Type B pancreatic cell (in vitro differentiated cells): Measurements from ENCODE around the gene EIPR1. TPM values are rescaled to one million over a fixed set of nuclear protein-coding genes. Genes with fewer than 3 reads are reported as not detected.

Experiments used
- DNase-seq: peaks from one replicate; pipeline ENCODE4 v3.0.0; 2021; ENCODE audit warnings: mixed read lengths; ENCODE audit not compliant: unreplicated experiment; ENCODE audit errors: extremely low spot score
- H3K27ac Mint-ChIP-seq: 2 replicates; pipeline ENCODE4 v1.8.0; 2021; ENCODE audit warnings: mild to moderate bottlenecking, mixed read lengths
- H3K27me3 Mint-ChIP-seq: 2 replicates; pipeline ENCODE4 v1.8.0; 2021; ENCODE audit warnings: mixed read lengths
- H3K36me3 Mint-ChIP-seq: 2 replicates; pipeline ENCODE4 v1.8.0; 2021; ENCODE audit warnings: mixed read lengths
- H3K4me1 Mint-ChIP-seq: one replicate; pipeline ENCODE4 v1.8.0; 2021; ENCODE audit warnings: mixed read lengths; ENCODE audit not compliant: unreplicated experiment
- H3K4me3 Mint-ChIP-seq: 2 replicates; pipeline ENCODE4 v1.8.0; 2021; ENCODE audit warnings: mild to moderate bottlenecking, mixed read lengths
- H3K9me3 Mint-ChIP-seq: 2 replicates; pipeline ENCODE4 v1.8.0; 2021; ENCODE audit warnings: mixed read lengths
- total RNA-seq: library from RNA; stranded (reverse); gene quantifications from 2 replicates; pipeline ENCODE4 v1.2.1, GENCODE V29; 2021; ENCODE audit warnings: low replicate concordance
- TF ChIP-seq, protein P1 (sequence below): fragments of 200-600 bp; sonication (generic); conservative IDR thresholded peaks from 2 replicates; pipeline ENCODE4 v1.5.0; 2021; ENCODE audit warnings: antibody characterized with exemption, mild to moderate bottlenecking

EIPR1 gene
- total RNA-seq, 1 donor from 2014 or later: 24.9 TPM

DNA sequence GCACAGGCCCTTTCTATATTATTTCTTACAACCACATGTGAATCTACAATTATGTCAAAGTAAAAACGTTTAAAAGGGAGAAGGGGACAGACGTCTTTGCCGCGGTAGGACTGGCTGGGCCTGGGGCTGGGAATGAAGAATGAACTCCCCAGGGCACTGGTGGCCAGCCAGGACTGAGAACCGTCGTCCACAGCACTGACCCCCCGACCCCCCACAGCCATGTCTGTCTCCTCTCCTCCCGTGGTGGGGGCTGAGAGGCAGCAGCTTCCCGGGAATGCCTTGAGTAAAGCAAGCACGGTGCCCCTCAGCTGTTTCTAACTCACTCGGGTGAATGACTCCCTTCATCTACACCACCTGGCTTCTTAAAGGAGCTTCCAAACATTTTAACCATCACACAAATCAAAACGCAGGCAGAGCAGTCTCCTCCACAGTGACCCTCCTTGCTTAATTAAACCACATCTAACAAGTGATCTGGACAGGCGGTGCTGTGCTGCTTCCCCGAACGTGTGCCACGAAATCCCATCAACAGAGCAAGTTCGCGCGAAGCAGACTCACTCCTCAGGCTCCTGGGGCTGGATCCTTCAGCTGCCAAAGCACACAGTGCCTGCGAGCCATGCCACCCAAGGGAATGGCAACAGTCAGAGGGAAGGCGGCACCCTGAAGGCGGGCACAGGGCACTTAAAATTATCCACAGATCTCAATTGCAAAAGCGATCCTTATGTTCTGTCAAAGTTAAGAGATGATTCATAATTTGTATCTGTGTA lies 217.7 kb downstream of the EIPR1 start:
- H3K4me1 Mint-ChIP-seq: peaks cover 4% of the 10 kb centered on the region
- peaks cover 21% of the 10 kb centered on the region for H3K36me3 Mint-ChIP-seq
- no peak overlapping the region for H3K27ac Mint-ChIP-seq
- H3K27me3 Mint-ChIP-seq: no peaks in the 10 kb centered on the region
- TF ChIP-seq, protein P1, sequence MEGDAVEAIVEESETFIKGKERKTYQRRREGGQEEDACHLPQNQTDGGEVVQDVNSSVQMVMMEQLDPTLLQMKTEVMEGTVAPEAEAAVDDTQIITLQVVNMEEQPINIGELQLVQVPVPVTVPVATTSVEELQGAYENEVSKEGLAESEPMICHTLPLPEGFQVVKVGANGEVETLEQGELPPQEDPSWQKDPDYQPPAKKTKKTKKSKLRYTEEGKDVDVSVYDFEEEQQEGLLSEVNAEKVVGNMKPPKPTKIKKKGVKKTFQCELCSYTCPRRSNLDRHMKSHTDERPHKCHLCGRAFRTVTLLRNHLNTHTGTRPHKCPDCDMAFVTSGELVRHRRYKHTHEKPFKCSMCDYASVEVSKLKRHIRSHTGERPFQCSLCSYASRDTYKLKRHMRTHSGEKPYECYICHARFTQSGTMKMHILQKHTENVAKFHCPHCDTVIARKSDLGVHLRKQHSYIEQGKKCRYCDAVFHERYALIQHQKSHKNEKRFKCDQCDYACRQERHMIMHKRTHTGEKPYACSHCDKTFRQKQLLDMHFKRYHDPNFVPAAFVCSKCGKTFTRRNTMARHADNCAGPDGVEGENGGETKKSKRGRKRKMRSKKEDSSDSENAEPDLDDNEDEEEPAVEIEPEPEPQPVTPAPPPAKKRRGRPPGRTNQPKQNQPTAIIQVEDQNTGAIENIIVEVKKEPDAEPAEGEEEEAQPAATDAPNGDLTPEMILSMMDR: no peak
- H3K4me3 Mint-ChIP-seq: no peak overlapping the region
- DNase-seq: no peak
- no peaks in the 10 kb centered on the region for H3K9me3 Mint-ChIP-seq

GRCh38 chr2:3154700-3155099 lies 222.9 kb downstream of the EIPR1 start:
- TF ChIP-seq, protein P1: no peak
- Mint-ChIP-seq H3K4me1 (no peaks in the 10 kb centered on the region), H3K9me3 (peaks cover 13% of the 10 kb centered on the region), H3K4me3 (no peak overlapping the region), H3K27me3 (no peaks in the 10 kb centered on the region), H3K36me3 (peaks cover 26% of the 10 kb centered on the region), H3K27ac (no peak overlapping the region)
- no peak for DNase-seq

DNA sequence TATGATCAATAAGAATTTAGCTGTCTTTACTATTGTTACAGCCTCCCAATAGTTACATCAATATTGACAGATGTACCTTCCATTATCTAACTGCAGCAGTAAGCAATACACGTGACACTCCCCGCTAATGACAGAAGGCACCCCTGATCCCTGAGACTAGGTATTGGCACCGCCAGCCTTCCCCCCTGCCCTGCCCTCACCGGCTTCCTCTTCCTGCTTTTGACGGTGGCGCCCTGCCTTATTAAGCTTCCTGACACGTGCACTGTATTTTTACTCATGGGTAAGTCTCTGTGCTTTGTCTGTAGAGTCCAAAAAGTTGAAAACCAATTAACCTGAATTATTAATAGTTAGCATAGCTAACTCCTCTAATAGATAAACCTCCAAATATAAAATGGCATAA lies 223.5 kb downstream of the EIPR1 start:
- peaks cover 13% of the 10 kb centered on the region for H3K9me3 Mint-ChIP-seq

GRCh38 chr2:3151153-3151918 lies 226.3 kb downstream of the EIPR1 start:
- Mint-ChIP-seq H3K27me3 (peaks cover 3% of the 10 kb centered on the region), H3K4me1 (peaks cover 7% of the 10 kb centered on the region), H3K27ac (no peak overlapping the region), H3K36me3 (peaks cover 17% of the 10 kb centered on the region), H3K4me3 (no peak overlapping the region), H3K9me3 (peaks cover 13% of the 10 kb centered on the region)
- no peak for DNase-seq
- TF ChIP-seq, protein P1: no peak

More for the DNA sequence above, 223.5 kb downstream of the EIPR1 start:
- no peak for DNase-seq
- TF ChIP-seq, protein P1: no peak
- no peak overlapping the region for H3K4me3 Mint-ChIP-seq
- H3K27me3 Mint-ChIP-seq: no peaks in the 10 kb centered on the region
- H3K36me3 Mint-ChIP-seq: peaks cover 23% of the 10 kb centered on the region
- H3K4me1 Mint-ChIP-seq: no peaks in the 10 kb centered on the region
- no peak overlapping the region for H3K27ac Mint-ChIP-seq

GRCh38 chr2:3149441-3150217 lies 228.0 kb downstream of the EIPR1 start:
- H3K4me3 Mint-ChIP-seq: no peak overlapping the region
- H3K27ac Mint-ChIP-seq: no peak overlapping the region
- TF ChIP-seq, protein P1: no peak
- peaks cover 13% of the 10 kb centered on the region for H3K9me3 Mint-ChIP-seq
- H3K36me3 Mint-ChIP-seq: peaks cover 17% of the 10 kb centered on the region
- DNase-seq: no peak
- H3K27me3 Mint-ChIP-seq: peaks cover 3% of the 10 kb centered on the region
- peaks cover 13% of the 10 kb centered on the region for H3K4me1 Mint-ChIP-seq
